BJ (cell line): Measurements from ENCODE around the gene C10orf143. TPM values are rescaled to one million over a fixed set of nuclear protein-coding genes. Genes with fewer than 3 reads are reported as not detected.

Experiments used
- CTCF ChIA-PET: fragments of 350-600 bp; formaldehyde crosslinking; extraction: SDS; loops from one replicate; lab custom pipeline; 2021; ENCODE audit warnings: antibody characterized with exemption, inconsistent platforms; lab: Yijun Ruan, JAX
- POLR2A ChIA-PET: fragments of 300-600 bp; sonication (Branson Sonifier 250); formaldehyde crosslinking; extraction: SDS; loops from one replicate; lab custom pipeline; 2021; ENCODE audit warnings: antibody characterized with exemption; lab: Charles Lee
- DNase-seq: peaks from one replicate; pipeline ENCODE4 v3.0.0-alpha.2; 2011; ENCODE audit warnings: low read depth
- H3K27me3 ChIP-seq: 2 replicates; pipeline ENCODE4 v1.6.0; 2011; ENCODE audit warnings: low read length; ENCODE audit not compliant: control insufficient read depth, insufficient read depth
- H3K36me3 ChIP-seq: 2 replicates; pipeline ENCODE4 v1.5.1; 2011; ENCODE audit warnings: low read length; ENCODE audit not compliant: control insufficient read depth, insufficient read depth
- H3K4me3 ChIP-seq: 2 replicates; pipeline ENCODE4 v1.5.1; 2011; ENCODE audit warnings: low read depth, mild to moderate bottlenecking, control low read depth, low read length
- polyA plus RNA-seq: library from polyadenylated mRNA; depleted of rRNA; stranded (reverse); fragments of >200 nt; gene quantifications from 2 replicates; pipeline ENCODE4 v1.2.3, GENCODE V29; 2011
- TF ChIP-seq, protein P1 (sequence below): IDR thresholded peaks from 2 replicates; pipeline ENCODE4 v1.5.1; 2011; ENCODE audit warnings: low read depth, mild to moderate bottlenecking, control low read depth, inconsistent platforms, low read length, moderate library complexity; ENCODE audit not compliant: insufficient read depth

The C10orf143 gene
- polyA plus RNA-seq, 1 experiment = 2.0 TPM

DNA sequence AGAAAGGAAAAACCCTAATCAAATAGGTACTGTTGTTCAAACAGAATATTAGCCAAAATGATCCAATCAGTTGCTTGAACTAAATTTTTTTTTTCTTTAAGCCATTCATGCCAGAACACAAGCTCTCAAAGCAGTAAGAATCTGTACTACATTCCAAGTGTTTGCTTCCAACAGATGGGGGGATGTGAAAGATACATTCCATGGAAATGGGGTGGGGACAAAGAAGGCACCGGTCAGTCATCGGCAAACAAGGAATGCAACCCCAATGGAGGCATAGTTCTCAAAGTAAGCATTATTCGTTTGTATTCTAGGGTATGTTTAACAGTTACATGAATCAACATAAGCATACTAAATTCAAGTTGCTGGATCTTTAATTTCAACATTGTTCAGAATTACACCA, 32.5 kb downstream of the C10orf143 start:
- TF ChIP-seq, protein P1, sequence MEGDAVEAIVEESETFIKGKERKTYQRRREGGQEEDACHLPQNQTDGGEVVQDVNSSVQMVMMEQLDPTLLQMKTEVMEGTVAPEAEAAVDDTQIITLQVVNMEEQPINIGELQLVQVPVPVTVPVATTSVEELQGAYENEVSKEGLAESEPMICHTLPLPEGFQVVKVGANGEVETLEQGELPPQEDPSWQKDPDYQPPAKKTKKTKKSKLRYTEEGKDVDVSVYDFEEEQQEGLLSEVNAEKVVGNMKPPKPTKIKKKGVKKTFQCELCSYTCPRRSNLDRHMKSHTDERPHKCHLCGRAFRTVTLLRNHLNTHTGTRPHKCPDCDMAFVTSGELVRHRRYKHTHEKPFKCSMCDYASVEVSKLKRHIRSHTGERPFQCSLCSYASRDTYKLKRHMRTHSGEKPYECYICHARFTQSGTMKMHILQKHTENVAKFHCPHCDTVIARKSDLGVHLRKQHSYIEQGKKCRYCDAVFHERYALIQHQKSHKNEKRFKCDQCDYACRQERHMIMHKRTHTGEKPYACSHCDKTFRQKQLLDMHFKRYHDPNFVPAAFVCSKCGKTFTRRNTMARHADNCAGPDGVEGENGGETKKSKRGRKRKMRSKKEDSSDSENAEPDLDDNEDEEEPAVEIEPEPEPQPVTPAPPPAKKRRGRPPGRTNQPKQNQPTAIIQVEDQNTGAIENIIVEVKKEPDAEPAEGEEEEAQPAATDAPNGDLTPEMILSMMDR = no peak
- no peak for DNase-seq
- Histone ChIP-seq H3K36me3 (no peaks in the 10 kb centered on the region), H3K27me3 (no peaks in the 10 kb centered on the region), H3K4me3 (no peak overlapping the region)
- CTCF ChIA-PET = interaction anchor here (1.3 kb wide), 1 partner anchor 31 kb away, joined by 3 read pairs; no protein-coding TSS in a partner anchor
- POLR2A ChIA-PET = no interaction called here

DNA sequence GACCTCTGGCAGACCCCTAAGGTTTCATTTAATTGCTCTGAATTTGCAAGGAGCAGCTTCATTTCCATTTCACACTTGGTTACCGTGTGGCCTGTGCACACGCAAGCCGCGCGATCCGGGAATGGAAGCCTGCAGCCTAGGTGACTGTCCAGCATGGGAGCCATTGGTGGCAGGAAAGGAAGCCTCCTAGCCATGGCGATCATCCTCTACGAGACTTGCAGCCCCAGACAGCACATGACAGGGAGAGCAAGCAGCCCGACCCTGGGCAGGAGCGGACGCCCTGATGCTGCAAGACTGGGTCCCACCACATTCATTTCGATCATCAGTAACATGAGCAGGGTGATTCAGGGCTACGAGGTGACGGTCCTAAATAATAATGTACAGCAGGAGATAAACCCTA, 33.9 kb downstream of the C10orf143 start:
- TF ChIP-seq, protein P1 = no peak
- DNase-seq = no peak
- Histone ChIP-seq H3K27me3 (no peaks in the 10 kb centered on the region), H3K36me3 (no peaks in the 10 kb centered on the region), H3K4me3 (no peak overlapping the region)
- CTCF ChIA-PET = interaction anchor here (1.3 kb wide), 1 partner anchor 33 kb away, joined by 3 read pairs; no protein-coding TSS in a partner anchor
- POLR2A ChIA-PET = no interaction called here

DNA sequence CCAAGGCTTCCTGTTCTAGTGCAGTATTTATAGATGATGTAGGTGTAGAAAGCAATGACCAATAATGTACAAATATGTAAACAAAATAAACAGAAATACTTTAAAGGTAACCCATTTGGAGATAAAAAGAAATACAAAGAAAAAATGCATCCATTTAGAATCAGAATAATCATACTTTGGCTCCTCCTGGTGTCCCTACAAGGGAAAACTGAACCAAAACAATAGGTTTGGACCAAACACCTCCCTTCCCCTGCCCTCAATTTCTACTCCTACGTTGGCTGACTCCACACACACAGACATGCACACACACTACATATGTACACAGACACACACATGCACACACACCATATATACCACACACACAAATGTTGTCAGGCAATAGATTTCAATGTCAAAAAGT, 36.0 kb downstream of the C10orf143 start:
- CTCF ChIA-PET = no interaction called here
- Histone ChIP-seq H3K4me3 (no peak overlapping the region), H3K27me3 (no peaks in the 10 kb centered on the region), H3K36me3 (no peaks in the 10 kb centered on the region)
- no peak for DNase-seq
- TF ChIP-seq, protein P1 = peak; percentile 21; the same call in 1 of the 2 replicates
- POLR2A ChIA-PET = no interaction called here

DNA sequence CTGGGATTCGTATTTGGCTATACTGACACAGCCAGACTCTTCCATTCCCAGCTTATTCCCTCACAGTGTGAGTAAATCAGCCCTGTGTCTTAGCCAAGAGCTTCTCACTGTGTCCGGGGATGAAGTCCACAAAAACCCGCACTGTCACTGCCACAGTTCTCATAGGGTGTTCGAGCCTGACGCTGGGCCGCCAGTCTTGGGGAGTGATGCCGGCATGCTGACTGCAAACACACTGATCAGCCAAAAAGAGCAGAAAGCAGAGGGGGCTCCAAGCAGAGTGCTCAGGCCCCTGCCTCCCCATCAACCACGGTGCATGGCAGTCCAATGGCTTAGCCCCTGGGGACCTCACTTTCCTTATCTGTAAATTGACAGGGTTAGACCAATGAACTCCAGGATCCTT, 36.7 kb downstream of the C10orf143 start:
- POLR2A ChIA-PET = no interaction called here

DNA sequence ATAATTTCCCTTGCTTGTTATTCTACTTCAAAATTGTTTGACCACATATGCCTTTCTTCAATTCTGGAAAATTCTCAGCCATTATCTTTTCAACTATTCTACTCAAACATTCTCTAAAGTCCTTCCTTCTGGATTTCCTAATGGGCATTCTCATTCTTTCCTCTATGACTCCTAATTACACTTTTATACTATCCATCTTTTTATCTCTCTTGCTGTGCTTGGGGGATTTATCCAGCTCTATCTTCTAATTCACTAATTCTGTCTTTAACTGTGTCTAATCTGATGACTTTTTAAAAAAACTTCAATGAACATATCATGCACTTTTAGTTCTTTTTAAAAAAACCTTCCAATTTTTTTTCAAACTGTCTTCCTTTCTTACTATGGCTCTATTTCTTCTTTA, 38.4 kb downstream of the C10orf143 start:
- TF ChIP-seq, protein P1 = no peak
- H3K36me3 ChIP-seq = no peaks in the 10 kb centered on the region
- DNase-seq = no peak
- ChIA-PET CTCF (no interaction called here), POLR2A (no interaction called here)
- no peak overlapping the region for H3K4me3 ChIP-seq
- no peaks in the 10 kb centered on the region for H3K27me3 ChIP-seq

More for the DNA sequence above, 36.7 kb downstream of the C10orf143 start:
- CTCF ChIA-PET = no interaction called here
- no peaks in the 10 kb centered on the region for H3K36me3 ChIP-seq
- no peak for DNase-seq
- no peaks in the 10 kb centered on the region for H3K27me3 ChIP-seq
- H3K4me3 ChIP-seq = no peak overlapping the region
- TF ChIP-seq, protein P1 = no peak
